HepG2 (cell line): ENCODE results near the gene PPM1M.

Source experiments
- BHLHE40 ChIP-seq: IDR thresholded peaks from 2 replicates; pipeline ENCODE4 v1.6.1; 2011; ENCODE audit warnings: low read length, improper control_type of control experiment
- FOXJ3 ChIP-seq: sonication (generic); formaldehyde crosslinking; IDR thresholded peaks from 2 replicates; pipeline ENCODE4 v1.4.0; 2020; ENCODE audit warnings: missing genetic modification reagents, mild to moderate bottlenecking, borderline replicate concordance
- ZNF3 ChIP-seq: IDR thresholded peaks from 2 replicates; pipeline ENCODE4 v1.7.0; 2017; ENCODE audit warnings: inconsistent platforms
- TF ChIP-seq, protein P1 (sequence below), 2 experiments: IDR thresholded peaks; 2 replicates each; pipeline ENCODE4 v1.6.1; 2011 to 2012; ENCODE audit warnings: low read length in 2 of 2, borderline replicate concordance in 1 of 2, low read depth in 1 of 2, mild to moderate bottlenecking in 1 of 2, moderate library complexity in 1 of 2

DNA sequence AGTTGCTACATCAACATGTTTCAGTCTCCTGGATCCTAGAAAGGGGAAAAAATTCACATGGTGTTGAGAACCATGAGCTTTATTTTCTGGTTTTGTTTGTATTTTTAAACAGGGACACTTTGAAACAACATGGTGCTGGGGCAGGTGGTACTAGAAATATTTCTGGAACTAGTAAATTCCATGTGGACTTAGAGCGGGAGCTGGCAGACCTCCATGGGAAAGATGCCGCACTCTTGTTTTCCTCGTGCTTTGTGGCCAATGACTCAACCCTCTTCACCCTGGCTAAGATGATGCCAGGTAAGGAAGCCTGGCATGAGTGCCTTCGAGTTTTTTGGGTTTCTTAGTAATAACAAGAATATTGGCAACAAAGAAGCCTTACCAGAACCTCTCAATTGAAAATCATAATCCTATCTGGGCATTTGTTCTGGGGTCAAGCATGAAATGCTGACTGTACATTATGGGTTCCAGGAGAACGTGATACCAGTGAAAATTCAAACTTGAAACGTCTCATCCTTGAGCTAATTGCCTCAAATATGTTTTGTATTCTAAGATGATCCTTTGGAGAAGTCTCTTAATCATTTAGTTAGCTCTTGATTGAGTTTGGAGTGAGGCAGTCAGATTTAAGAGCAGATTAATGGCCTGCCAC lies 39.7 kb upstream of the PPM1M start:
- TF ChIP-seq BHLHE40 (no peak), FOXJ3 (no peak), ZNF3 (CRISPR knock-in tag) (no peak)
- TF ChIP-seq, protein P1, sequence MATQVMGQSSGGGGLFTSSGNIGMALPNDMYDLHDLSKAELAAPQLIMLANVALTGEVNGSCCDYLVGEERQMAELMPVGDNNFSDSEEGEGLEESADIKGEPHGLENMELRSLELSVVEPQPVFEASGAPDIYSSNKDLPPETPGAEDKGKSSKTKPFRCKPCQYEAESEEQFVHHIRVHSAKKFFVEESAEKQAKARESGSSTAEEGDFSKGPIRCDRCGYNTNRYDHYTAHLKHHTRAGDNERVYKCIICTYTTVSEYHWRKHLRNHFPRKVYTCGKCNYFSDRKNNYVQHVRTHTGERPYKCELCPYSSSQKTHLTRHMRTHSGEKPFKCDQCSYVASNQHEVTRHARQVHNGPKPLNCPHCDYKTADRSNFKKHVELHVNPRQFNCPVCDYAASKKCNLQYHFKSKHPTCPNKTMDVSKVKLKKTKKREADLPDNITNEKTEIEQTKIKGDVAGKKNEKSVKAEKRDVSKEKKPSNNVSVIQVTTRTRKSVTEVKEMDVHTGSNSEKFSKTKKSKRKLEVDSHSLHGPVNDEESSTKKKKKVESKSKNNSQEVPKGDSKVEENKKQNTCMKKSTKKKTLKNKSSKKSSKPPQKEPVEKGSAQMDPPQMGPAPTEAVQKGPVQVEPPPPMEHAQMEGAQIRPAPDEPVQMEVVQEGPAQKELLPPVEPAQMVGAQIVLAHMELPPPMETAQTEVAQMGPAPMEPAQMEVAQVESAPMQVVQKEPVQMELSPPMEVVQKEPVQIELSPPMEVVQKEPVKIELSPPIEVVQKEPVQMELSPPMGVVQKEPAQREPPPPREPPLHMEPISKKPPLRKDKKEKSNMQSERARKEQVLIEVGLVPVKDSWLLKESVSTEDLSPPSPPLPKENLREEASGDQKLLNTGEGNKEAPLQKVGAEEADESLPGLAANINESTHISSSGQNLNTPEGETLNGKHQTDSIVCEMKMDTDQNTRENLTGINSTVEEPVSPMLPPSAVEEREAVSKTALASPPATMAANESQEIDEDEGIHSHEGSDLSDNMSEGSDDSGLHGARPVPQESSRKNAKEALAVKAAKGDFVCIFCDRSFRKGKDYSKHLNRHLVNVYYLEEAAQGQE (IDR thresholded peaks at IDR 0.05; ENCODE audit: borderline replicate concordance in 1 of 2, low read depth in 1 of 2, low read length in 2 of 2) = no peak
